ENCODE data around the gene ENDOD1. TPM values are rescaled to one million over a fixed set of nuclear protein-coding genes. Genes with fewer than 3 reads are reported as not detected.

The ENDOD1 gene
- total and polyA plus RNA-seq, 4 donors, result 19.0 to 71.8 (median 52.8) TPM

DNA sequence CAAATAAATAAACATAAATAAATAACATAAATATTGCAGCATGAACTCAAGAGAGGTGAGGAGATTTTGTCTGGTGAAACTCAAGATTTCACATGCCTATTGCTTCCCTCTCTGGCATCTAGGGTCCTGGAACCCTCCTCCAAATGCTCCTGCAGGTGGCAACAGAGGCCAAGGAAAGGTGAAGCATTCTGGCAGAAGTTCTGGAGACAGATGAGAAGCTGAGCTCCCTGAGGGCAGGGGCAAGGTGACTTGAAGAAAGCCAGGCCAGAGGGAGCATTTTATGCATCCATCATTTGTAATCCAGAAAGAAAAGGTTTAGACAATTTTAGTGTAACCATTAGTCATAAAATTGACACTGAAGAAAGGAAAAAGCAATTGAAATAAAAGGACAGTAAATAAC, 64.9 kb downstream of the ENDOD1 start:
- intact Hi-C loops (cut with DNase I), result loop anchor here (5.0 to 10.0 kb wide), 4 partner anchors 180 to 548 kb away; partner anchors contain the start of genes CWC15 (in 1 of the 2) and KDM4D (in 1 of the 2)
- H3K27ac ChIP-seq (ENCODE audit: low read depth in 1 of 2, low read length in 2 of 2), result no peak overlapping the region
- H3K4me3 ChIP-seq (ENCODE audit: low read length in 2 of 2), result no peak overlapping the region
- no peak for ATAC-seq (ENCODE audit: low FRiP score)
- DNase-seq, result no peak
- H3K9me3 ChIP-seq (ENCODE audit: control insufficient read depth, low read length), result no peaks in the 10 kb centered on the region
- H3K36me3 ChIP-seq (ENCODE audit: control insufficient read depth in 1 of 2, insufficient read depth in 2 of 2, low read length in 1 of 2), result no peaks in the 10 kb centered on the region
- H3K4me1 ChIP-seq (ENCODE audit: control insufficient read depth in 1 of 2, insufficient read depth in 2 of 2, low read length in 2 of 2), result peaks cover 0 to 2% of the 10 kb centered on the region in 2 donors
- H3K27me3 ChIP-seq (ENCODE audit: control insufficient read depth in 1 of 2, insufficient read depth in 2 of 2, low read length in 1 of 2), result no peaks in the 10 kb centered on the region

DNA sequence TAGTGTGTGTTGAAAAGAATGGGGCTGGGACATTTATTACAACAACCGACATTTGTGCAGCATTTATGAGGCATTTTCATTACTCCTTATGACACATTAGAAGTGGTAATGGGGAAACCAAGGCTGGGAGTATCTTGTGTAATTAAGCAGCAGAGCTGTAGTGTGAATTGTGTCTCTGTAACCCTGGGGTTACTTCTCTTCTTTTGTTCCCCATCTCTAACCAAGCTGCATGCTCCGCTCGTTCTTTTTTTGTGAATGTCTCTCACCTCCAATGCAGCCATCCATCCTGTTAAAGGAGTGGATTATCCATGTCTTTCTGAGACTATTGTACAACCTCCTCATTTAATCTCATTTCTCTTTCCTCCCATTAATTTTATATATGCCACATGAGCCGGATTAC, 65.7 kb downstream of the ENDOD1 start:
- H3K4me3 ChIP-seq (ENCODE audit: low read length in 2 of 2), result no peak overlapping the region
- no peaks in the 10 kb centered on the region for H3K9me3 ChIP-seq (ENCODE audit: control insufficient read depth, low read length)
- intact Hi-C loops (cut with DNase I), result loop anchor here (5.0 to 10.0 kb wide), 4 partner anchors 179 to 412 kb away; partner anchors contain the start of genes CWC15 (in 1 of the 2) and KDM4D (in 1 of the 2)
- no peak for DNase-seq
- H3K27me3 ChIP-seq (ENCODE audit: control insufficient read depth in 1 of 2, insufficient read depth in 2 of 2, low read length in 1 of 2), result no peaks in the 10 kb centered on the region
- peaks cover 0 to 2% of the 10 kb centered on the region in 2 donors for H3K4me1 ChIP-seq (ENCODE audit: control insufficient read depth in 1 of 2, insufficient read depth in 2 of 2, low read length in 2 of 2)
- no peaks in the 10 kb centered on the region for H3K36me3 ChIP-seq (ENCODE audit: control insufficient read depth in 1 of 2, insufficient read depth in 2 of 2, low read length in 1 of 2)
- no peak for ATAC-seq (ENCODE audit: low FRiP score)
- H3K27ac ChIP-seq (ENCODE audit: low read depth in 1 of 2, low read length in 2 of 2), result no peak overlapping the region
- WGBS, 2 donors, result 96 to 100% methylated on average over 4 of the region's 4 CpGs

DNA sequence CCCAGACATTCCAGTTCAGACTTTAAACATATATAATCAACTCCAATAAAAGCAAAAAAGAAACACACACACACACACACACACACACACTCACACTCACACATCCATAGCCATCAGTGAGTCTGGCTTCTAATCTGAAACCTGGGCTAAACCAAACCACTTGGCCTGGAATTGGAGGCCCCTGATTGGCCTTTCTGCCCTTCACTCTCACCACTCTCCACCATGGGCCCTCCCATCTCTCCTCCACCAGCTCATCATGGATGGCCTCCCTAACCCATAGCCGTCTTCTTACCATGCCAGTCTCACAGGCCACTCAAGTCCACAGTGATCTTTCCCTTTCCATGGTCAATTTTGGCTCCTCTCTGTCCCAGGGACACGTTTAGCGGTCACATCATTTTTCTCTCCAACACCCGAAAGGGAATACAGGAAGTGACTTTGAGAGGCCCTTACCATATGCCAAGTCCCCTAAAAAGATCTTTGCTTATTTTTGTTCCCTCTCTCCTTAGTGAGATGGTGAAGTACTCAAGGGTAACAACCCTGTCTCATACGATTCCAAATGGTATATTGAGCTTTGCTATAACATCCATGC, 66.6 kb downstream of the ENDOD1 start:
- Histone ChIP-seq H3K27ac (ENCODE audit: low read depth in 1 of 2, low read length in 2 of 2) (peak overlapping the region; percentile 89 to 99), H3K4me1 (ENCODE audit: control insufficient read depth in 1 of 2, insufficient read depth in 2 of 2, low read length in 2 of 2) (peaks cover 0 to 2% of the 10 kb centered on the region in 2 donors), H3K9me3 (ENCODE audit: control insufficient read depth, low read length) (no peaks in the 10 kb centered on the region), H3K36me3 (ENCODE audit: control insufficient read depth in 1 of 2, insufficient read depth in 2 of 2, low read length in 1 of 2) (no peaks in the 10 kb centered on the region), H3K4me3 (ENCODE audit: low read length in 2 of 2) (no peak overlapping the region), H3K27me3 (ENCODE audit: control insufficient read depth in 1 of 2, insufficient read depth in 2 of 2, low read length in 1 of 2) (no peaks in the 10 kb centered on the region)
- intact Hi-C loops (cut with DNase I), result loop anchor here (5.0 to 10.0 kb wide), 4 partner anchors 179 to 411 kb away; partner anchors contain the start of genes CWC15 (in 1 of the 2) and KDM4D (in 1 of the 2)
- ATAC-seq (ENCODE audit: low FRiP score) (no peak), DNase-seq (no peak)
- WGBS, 2 donors, result 21 to 31% methylated on average over 5 of the region's 5 CpGs

DNA sequence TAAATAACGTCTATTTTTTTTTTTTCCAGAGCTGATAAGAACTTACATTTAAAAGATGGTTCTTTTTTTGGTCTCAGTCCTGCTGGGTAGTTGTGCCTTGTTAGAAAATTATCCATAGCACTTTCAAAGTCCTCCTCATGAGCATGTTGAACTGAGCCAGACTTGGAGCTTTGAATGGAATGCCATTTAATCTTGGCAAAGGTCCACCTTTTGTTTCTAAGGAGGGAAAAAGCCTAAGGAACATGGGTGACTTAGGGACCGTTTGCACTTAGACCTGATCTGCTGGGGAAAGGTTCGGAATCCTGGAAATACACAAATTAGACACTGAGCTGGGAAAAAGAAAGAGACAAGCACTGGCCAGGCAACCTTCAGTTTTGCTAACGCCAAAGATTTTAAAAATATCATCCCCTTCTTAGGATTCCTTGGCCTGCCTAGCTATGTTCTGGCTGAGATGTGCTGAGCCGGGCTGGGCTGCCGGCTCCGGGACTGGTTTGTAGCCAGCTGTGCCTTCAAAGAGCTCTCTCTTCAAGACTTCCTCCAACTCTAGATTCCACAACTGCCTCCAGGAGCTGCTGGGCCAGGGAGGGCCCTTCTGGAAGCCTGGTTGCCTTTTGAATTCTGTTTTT, 67.4 kb downstream of the ENDOD1 start:
- no peaks in the 10 kb centered on the region for H3K27me3 ChIP-seq (ENCODE audit: control insufficient read depth in 1 of 2, insufficient read depth in 2 of 2, low read length in 1 of 2)
- no peak overlapping the region for H3K4me3 ChIP-seq (ENCODE audit: low read length in 2 of 2)
- no peaks in the 10 kb centered on the region for H3K9me3 ChIP-seq (ENCODE audit: control insufficient read depth, low read length)
- H3K27ac ChIP-seq (ENCODE audit: low read depth in 1 of 2, low read length in 2 of 2), result peak overlapping the region; percentile 7 to 70
- intact Hi-C loops (cut with DNase I), result loop anchor here (5.0 to 10.0 kb wide), 4 partner anchors 178 to 410 kb away; partner anchors contain the start of genes CWC15 (in 1 of the 2) and KDM4D (in 1 of the 2)
- peaks cover 0 to 2% of the 10 kb centered on the region in 2 donors for H3K4me1 ChIP-seq (ENCODE audit: control insufficient read depth in 1 of 2, insufficient read depth in 2 of 2, low read length in 2 of 2)
- H3K36me3 ChIP-seq (ENCODE audit: control insufficient read depth in 1 of 2, insufficient read depth in 2 of 2, low read length in 1 of 2), result no peaks in the 10 kb centered on the region
- WGBS, 2 donors, result 5 to 7% methylated on average over 7 of the region's 7 CpGs
- ATAC-seq (ENCODE audit: low FRiP score), result peak; percentile 85
- DNase-seq, result peak; percentile 75 to 78

DNA sequence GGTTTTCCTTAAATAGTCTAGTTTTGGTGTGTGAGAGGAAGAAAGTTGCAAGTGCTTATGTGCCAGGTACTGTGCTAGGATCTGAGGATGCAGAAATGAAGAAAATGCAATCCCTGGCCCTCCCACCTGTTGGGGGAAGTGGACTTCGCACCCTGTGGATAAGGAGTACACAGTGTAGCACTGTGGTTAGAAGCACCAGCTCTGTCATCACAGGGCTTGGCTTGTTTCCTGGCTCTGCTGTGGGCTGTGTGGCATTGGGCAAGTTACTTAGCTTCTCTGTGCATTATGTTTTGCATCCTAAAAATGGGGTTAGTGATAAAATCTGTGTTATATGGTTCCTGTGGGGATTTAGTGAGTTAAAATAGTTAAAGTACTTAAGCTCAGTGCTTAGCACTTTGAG, 68.2 kb downstream of the ENDOD1 start:
- DNase-seq (no peak), ATAC-seq (ENCODE audit: low FRiP score) (no peak)
- Histone ChIP-seq H3K9me3 (ENCODE audit: control insufficient read depth, low read length) (no peaks in the 10 kb centered on the region), H3K36me3 (ENCODE audit: control insufficient read depth in 1 of 2, insufficient read depth in 2 of 2, low read length in 1 of 2) (no peaks in the 10 kb centered on the region), H3K4me3 (ENCODE audit: low read length in 2 of 2) (no peak overlapping the region), H3K4me1 (ENCODE audit: control insufficient read depth in 1 of 2, insufficient read depth in 2 of 2, low read length in 2 of 2) (peaks cover 0 to 2% of the 10 kb centered on the region in 2 donors), H3K27me3 (ENCODE audit: control insufficient read depth in 1 of 2, insufficient read depth in 2 of 2, low read length in 1 of 2) (no peaks in the 10 kb centered on the region), H3K27ac (ENCODE audit: low read depth in 1 of 2, low read length in 2 of 2) (peak overlapping the region in 1 of 2 donors; percentile 18)
- 93 to 98% methylated on average over 1 of the region's 1 CpG for WGBS, 2 donors
- intact Hi-C loops (cut with DNase I), result loop anchor here (5.0 to 10.0 kb wide), 4 partner anchors 177 to 409 kb away; partner anchors contain the start of genes CWC15 (in 1 of the 2) and KDM4D (in 1 of the 2)

DNA sequence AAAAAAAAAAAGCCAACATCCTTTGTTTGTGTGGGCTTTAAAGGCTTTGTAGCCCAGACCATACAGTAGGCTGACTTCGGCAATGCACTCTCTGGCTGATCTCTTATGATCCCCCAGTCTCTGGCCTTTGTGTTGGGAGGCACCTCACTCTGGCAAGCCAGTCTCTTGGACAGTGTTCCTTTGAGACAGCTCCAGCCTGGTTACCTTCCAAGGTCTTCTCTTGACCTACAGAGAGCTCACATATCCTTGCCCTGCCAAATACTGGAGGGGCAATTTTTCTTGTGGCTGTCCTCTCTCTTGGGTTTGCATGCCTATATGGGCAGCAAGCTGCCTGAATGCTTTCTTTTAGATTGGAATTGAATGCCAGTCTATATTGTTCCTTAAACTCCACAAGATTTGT, 71.6 kb downstream of the ENDOD1 start:
- no peak overlapping the region for H3K27ac ChIP-seq (ENCODE audit: low read depth in 1 of 2, low read length in 2 of 2)
- intact Hi-C loops (cut with DNase I), result loop anchor here in 1 of 2 donors (10.0 kb wide), 1 partner anchor 64 kb away; no protein-coding TSS in a partner anchor
- ATAC-seq (ENCODE audit: low FRiP score) (no peak), DNase-seq (no peak)
- peaks cover 0 to 2% of the 10 kb centered on the region in 2 donors for H3K4me1 ChIP-seq (ENCODE audit: control insufficient read depth in 1 of 2, insufficient read depth in 2 of 2, low read length in 2 of 2)
- no peaks in the 10 kb centered on the region for H3K27me3 ChIP-seq (ENCODE audit: control insufficient read depth in 1 of 2, insufficient read depth in 2 of 2, low read length in 1 of 2)
- H3K4me3 ChIP-seq (ENCODE audit: low read length in 2 of 2), result no peak overlapping the region
- 99 to 100% methylated on average over 1 of the region's 1 CpG for WGBS, 2 donors
- no peaks in the 10 kb centered on the region for H3K36me3 ChIP-seq (ENCODE audit: control insufficient read depth in 1 of 2, insufficient read depth in 2 of 2, low read length in 1 of 2)
- no peaks in the 10 kb centered on the region for H3K9me3 ChIP-seq (ENCODE audit: control insufficient read depth, low read length)

DNA sequence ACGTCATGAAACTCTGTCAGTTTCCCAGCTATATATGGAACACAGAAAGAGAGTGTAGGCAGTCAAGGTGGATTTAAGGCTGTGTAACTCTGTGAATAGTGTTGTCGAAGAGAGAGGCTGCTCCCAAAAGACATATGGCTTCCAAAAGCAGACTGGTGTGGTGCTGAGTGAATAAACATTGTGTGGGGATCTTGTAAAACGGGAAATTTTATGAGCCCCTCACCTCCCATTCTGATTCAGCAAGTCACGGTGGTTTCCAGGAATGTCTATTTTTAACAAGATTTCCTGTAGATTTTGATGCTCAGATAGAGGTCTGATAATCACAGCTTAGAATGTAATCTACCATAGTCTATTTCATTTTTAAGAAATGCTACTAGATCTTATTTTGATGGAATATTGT, 73.5 kb downstream of the ENDOD1 start:
- WGBS, 2 donors, result 37 to 52% methylated on average over 4 of the region's 4 CpGs
- no peak for DNase-seq
- H3K4me3 ChIP-seq (ENCODE audit: low read length in 2 of 2), result no peak overlapping the region

DNA sequence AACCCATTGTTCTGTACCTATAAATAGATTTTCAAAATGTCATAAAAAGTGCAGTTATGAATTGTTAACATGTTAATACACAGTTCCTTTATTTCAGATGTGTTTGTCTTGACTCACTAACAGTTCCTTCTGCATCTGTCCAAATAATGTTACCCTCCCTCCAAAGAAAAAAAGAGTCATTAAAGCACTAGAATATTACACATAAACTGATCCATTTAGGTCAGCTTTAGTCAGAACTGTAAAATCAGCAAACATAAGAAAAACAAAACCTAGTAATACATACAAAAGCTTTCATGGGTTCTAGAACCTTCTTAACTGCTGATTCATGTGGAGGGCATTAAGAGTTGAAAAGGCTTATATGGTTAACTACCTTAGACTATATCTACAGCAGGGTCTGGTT, 76.0 kb downstream of the ENDOD1 start:
- Histone ChIP-seq H3K27ac (ENCODE audit: low read depth in 1 of 2, low read length in 2 of 2) (no peak overlapping the region), H3K27me3 (ENCODE audit: control insufficient read depth in 1 of 2, insufficient read depth in 2 of 2, low read length in 1 of 2) (no peaks in the 10 kb centered on the region), H3K4me3 (ENCODE audit: low read length in 2 of 2) (no peak overlapping the region), H3K36me3 (ENCODE audit: control insufficient read depth in 1 of 2, insufficient read depth in 2 of 2, low read length in 1 of 2) (no peaks in the 10 kb centered on the region), H3K4me1 (ENCODE audit: control insufficient read depth in 1 of 2, insufficient read depth in 2 of 2, low read length in 2 of 2) (no peaks in the 10 kb centered on the region), H3K9me3 (ENCODE audit: control insufficient read depth, low read length) (no peaks in the 10 kb centered on the region)
- intact Hi-C loops (cut with DNase I), result loop anchor here in 1 of 2 donors (10.0 kb wide), 1 partner anchor 59 kb away; no protein-coding TSS in a partner anchor
- DNase-seq (no peak), ATAC-seq (ENCODE audit: low FRiP score) (no peak)

More for the DNA sequence above, 73.5 kb downstream of the ENDOD1 start:
- H3K9me3 ChIP-seq (ENCODE audit: control insufficient read depth, low read length), result no peaks in the 10 kb centered on the region
- H3K36me3 ChIP-seq (ENCODE audit: control insufficient read depth in 1 of 2, insufficient read depth in 2 of 2, low read length in 1 of 2), result no peaks in the 10 kb centered on the region
- ATAC-seq (ENCODE audit: low FRiP score), result no peak
- intact Hi-C loops (cut with DNase I), result loop anchor here in 1 of 2 donors (10.0 kb wide), 1 partner anchor 62 kb away; no protein-coding TSS in a partner anchor
- no peak overlapping the region for H3K27ac ChIP-seq (ENCODE audit: low read depth in 1 of 2, low read length in 2 of 2)
- H3K27me3 ChIP-seq (ENCODE audit: control insufficient read depth in 1 of 2, insufficient read depth in 2 of 2, low read length in 1 of 2), result no peaks in the 10 kb centered on the region
- H3K4me1 ChIP-seq (ENCODE audit: control insufficient read depth in 1 of 2, insufficient read depth in 2 of 2, low read length in 2 of 2), result peaks cover 0 to 1% of the 10 kb centered on the region in 2 donors

Data from aorta (tissue), 5 donors.